HEK293 (cell line): ENCODE results near the gene PIGX.

ENCODE experiments used
- CTCF ChIP-seq: fragments of 450-650 bp; formaldehyde crosslinking; IDR thresholded peaks from 2 replicates; pipeline ENCODE4 v1.5.1; 2016; ENCODE audit warnings: missing biosample characterization, missing genetic modification characterization
- FEZF1 ChIP-seq: fragments of 450-650 bp; formaldehyde crosslinking; IDR thresholded peaks from 2 replicates; pipeline ENCODE4 v1.5.1; 2016; ENCODE audit warnings: missing biosample characterization, missing genetic modification characterization

- TF ChIP-seq FEZF1, result no peak
- TF ChIP-seq CTCF (tag by site-specific recombination), result no peak
Observed at GRCh38 chr3:196741249-196741889, 29.2 kb downstream of the PIGX start.
